Body of pancreas (tissue), 4 donors: Measurements from ENCODE around the gene OXTR.

Source experiments
- CTCF ChIP-seq, 7 experiments: fragments of 450-650 bp in 4 of 7; fragments of 200-600 bp in 3 of 7; sonication (generic) in 3 of 7; IDR thresholded peaks; one replicate each; pipeline ENCODE4 v1.5.1; 2016 to 2019; ENCODE audit warnings: antibody characterized with exemption in 7 of 7
- POLR2A ChIP-seq, 3 donors: fragments of 450-650 bp; IDR thresholded peaks; one replicate each; pipeline ENCODE4 v1.6.1; 2016; ENCODE audit warnings: antibody characterized with exemption in 3 of 3, mild to moderate bottlenecking in 2 of 3

- TF ChIP-seq CTCF (IDR thresholded peaks at IDR 0.05) (no peak), POLR2A (IDR thresholded peaks at IDR 0.05) (no peak)
These were observed 7.5 kb downstream of the OXTR start for GRCh38 chr3:8761866-8762265.
